HepG2 (cell line): ENCODE measurements around the gene RAB34. TPM values are rescaled to one million over a fixed set of nuclear protein-coding genes. Genes with fewer than 3 reads are reported as not detected.

Experiments
- BCL6 ChIP-seq: IDR thresholded peaks from 2 replicates; pipeline ENCODE4 v1.6.1; 2016; ENCODE audit warnings: missing genetic modification reagents, missing compliant biosample characterization
- CBX2 ChIP-seq, 2 experiments: fragments of 200-600 bp in 1 of 2; sonication (generic); formaldehyde crosslinking in 1 of 2; IDR thresholded peaks; 2 replicates each; pipeline versions ENCODE4 v1.7.0 to v1.8.1; 2018 to 2022; ENCODE audit warnings: low read depth in 2 of 2, low read length in 1 of 2, mild to moderate bottlenecking in 1 of 2, missing genetic modification reagents in 1 of 2
- DBP ChIP-seq: sonication (generic); formaldehyde crosslinking; IDR thresholded peaks from 2 replicates; pipeline ENCODE4 v1.4.0; 2020; ENCODE audit warnings: missing genetic modification reagents; ENCODE audit errors: not compliant biosample characterization
- DZIP1 ChIP-seq: sonication (generic); formaldehyde crosslinking; IDR thresholded peaks from 2 replicates; pipeline ENCODE4 v1.5.0; 2020; ENCODE audit warnings: mild to moderate bottlenecking, missing genetic modification reagents
- FOXK2 ChIP-seq: fragments of 450-650 bp; IDR thresholded peaks from 2 replicates; pipeline ENCODE4 v1.6.1; 2016
- IRF2 ChIP-seq: IDR thresholded peaks from 2 replicates; pipeline ENCODE4 v1.6.1; 2018; ENCODE audit warnings: missing genetic modification reagents, missing compliant biosample characterization
- MBD4 ChIP-seq: IDR thresholded peaks from 2 replicates; pipeline ENCODE4 v1.6.1; 2012; ENCODE audit warnings: low read length, inconsistent platforms, borderline replicate concordance
- RAD21 ChIP-seq: fragments of 450-650 bp; formaldehyde crosslinking; IDR thresholded peaks from 2 replicates; pipeline ENCODE4 v1.5.0; 2020; ENCODE audit warnings: mild to moderate bottlenecking
- SMYD3 ChIP-seq: sonication (generic); formaldehyde crosslinking; IDR thresholded peaks from 2 replicates; pipeline ENCODE4 v1.8.1; 2023; ENCODE audit warnings: mild to moderate bottlenecking, missing genetic modification reagents
- ZNF251 ChIP-seq: sonication (generic); formaldehyde crosslinking; IDR thresholded peaks from 2 replicates; pipeline ENCODE4 v1.9.0; 2021; ENCODE audit warnings: mild to moderate bottlenecking, missing genetic modification reagents
- ZNF253 ChIP-seq: sonication (generic); formaldehyde crosslinking; IDR thresholded peaks from 2 replicates; pipeline ENCODE4 v1.8.0; 2022; ENCODE audit warnings: mild to moderate bottlenecking, missing genetic modification reagents, borderline replicate concordance
- ZNF317 ChIP-seq: sonication (generic); formaldehyde crosslinking; IDR thresholded peaks from 2 replicates; pipeline ENCODE4 v1.5.0; 2020; ENCODE audit warnings: mild to moderate bottlenecking, missing genetic modification reagents
- ZNF354B ChIP-seq: sonication (generic); formaldehyde crosslinking; IDR thresholded peaks from 2 replicates; pipeline ENCODE4 v1.8.0; 2022; ENCODE audit warnings: mild to moderate bottlenecking, missing genetic modification reagents
- ZNF468 ChIP-seq: sonication (generic); formaldehyde crosslinking; IDR thresholded peaks from 2 replicates; pipeline ENCODE4 v1.8.0; 2022; ENCODE audit warnings: mild to moderate bottlenecking, moderate library complexity, missing genetic modification reagents
- ZNF501 ChIP-seq: sonication (generic); formaldehyde crosslinking; IDR thresholded peaks from 2 replicates; pipeline ENCODE4 v1.5.1; 2020; ENCODE audit warnings: mild to moderate bottlenecking, moderate library complexity, missing genetic modification reagents
- ZSCAN22 ChIP-seq: sonication (generic); formaldehyde crosslinking; IDR thresholded peaks from 2 replicates; pipeline ENCODE4 v1.4.0; 2020; ENCODE audit warnings: mild to moderate bottlenecking, missing genetic modification reagents
- polyA plus RNA-seq, 8 experiments: library from polyadenylated mRNA; depleted of rRNA in 3 of 8; stranded (reverse) in 7 of 8; unstranded in 1 of 8; fragments of >200 nt; fragmentation: Illumina TruSeq in 4 of 8; extraction: Trizol in 4 of 8; gene quantifications; 2 replicates each; pipeline versions ENCODE4 v1.2.1 to v1.2.3, GENCODE V29; 2011 to 2016; ENCODE audit warnings: low read depth in 4 of 8, missing spikeins in 1 of 8, mixed read lengths in 1 of 8; ENCODE audit not compliant: insufficient read depth in 1 of 8
- total RNA-seq, 5 experiments: library from RNA; depleted of rRNA; stranded (reverse); fragments of >200 nt; fragmentation: Illumina TruSeq; extraction: Trizol; gene quantifications; 2 replicates each; pipeline ENCODE4 v1.2.3, GENCODE V29; 2016; ENCODE audit warnings: low read depth in 1 of 5
- TF ChIP-seq, protein P1 (sequence below): sonication (generic); formaldehyde crosslinking; IDR thresholded peaks from 2 replicates; pipeline ENCODE4 v1.4.0; 2020; ENCODE audit warnings: mild to moderate bottlenecking, missing genetic modification reagents, borderline replicate concordance
- TF ChIP-seq, protein P2 (sequence below): sonication (generic); formaldehyde crosslinking; IDR thresholded peaks from 2 replicates; pipeline ENCODE4 v1.8.1; 2022; ENCODE audit warnings: low read depth, mild to moderate bottlenecking, missing genetic modification reagents

Gene RAB34
- total and polyA plus RNA-seq, 2 of the 13 experiments (the other 11 are each of a cell fraction or from before 2014, with no cell fraction given), result 0.49 TPM; not detected in 1

- TF ChIP-seq, protein P1, sequence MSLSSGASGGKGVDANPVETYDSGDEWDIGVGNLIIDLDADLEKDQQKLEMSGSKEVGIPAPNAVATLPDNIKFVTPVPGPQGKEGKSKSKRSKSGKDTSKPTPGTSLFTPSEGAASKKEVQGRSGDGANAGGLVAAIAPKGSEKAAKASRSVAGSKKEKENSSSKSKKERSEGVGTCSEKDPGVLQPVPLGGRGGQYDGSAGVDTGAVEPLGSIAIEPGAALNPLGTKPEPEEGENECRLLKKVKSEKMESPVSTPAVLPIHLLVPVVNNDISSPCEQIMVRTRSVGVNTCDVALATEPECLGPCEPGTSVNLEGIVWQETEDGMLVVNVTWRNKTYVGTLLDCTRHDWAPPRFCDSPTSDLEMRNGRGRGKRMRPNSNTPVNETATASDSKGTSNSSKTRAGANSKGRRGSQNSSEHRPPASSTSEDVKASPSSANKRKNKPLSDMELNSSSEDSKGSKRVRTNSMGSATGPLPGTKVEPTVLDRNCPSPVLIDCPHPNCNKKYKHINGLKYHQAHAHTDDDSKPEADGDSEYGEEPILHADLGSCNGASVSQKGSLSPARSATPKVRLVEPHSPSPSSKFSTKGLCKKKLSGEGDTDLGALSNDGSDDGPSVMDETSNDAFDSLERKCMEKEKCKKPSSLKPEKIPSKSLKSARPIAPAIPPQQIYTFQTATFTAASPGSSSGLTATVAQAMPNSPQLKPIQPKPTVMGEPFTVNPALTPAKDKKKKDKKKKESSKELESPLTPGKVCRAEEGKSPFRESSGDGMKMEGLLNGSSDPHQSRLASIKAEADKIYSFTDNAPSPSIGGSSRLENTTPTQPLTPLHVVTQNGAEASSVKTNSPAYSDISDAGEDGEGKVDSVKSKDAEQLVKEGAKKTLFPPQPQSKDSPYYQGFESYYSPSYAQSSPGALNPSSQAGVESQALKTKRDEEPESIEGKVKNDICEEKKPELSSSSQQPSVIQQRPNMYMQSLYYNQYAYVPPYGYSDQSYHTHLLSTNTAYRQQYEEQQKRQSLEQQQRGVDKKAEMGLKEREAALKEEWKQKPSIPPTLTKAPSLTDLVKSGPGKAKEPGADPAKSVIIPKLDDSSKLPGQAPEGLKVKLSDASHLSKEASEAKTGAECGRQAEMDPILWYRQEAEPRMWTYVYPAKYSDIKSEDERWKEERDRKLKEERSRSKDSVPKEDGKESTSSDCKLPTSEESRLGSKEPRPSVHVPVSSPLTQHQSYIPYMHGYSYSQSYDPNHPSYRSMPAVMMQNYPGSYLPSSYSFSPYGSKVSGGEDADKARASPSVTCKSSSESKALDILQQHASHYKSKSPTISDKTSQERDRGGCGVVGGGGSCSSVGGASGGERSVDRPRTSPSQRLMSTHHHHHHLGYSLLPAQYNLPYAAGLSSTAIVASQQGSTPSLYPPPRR (CRISPR knock-in tag), result peak; percentile 24; the same call in 1 of the 2 replicates
- 0 out of 2 replicates have a peak, but pooled peaks have one; percentile 22 for TF ChIP-seq ZNF317 (CRISPR knock-in tag)
- no peak for TF ChIP-seq ZNF253 (CRISPR knock-in tag)
- peak; percentile 32; the same call in 1 of the 2 replicates for TF ChIP-seq DZIP1 (CRISPR knock-in tag)
- TF ChIP-seq ZSCAN22, result no peak
- no peak for TF ChIP-seq FOXK2
- TF ChIP-seq, protein P2, sequence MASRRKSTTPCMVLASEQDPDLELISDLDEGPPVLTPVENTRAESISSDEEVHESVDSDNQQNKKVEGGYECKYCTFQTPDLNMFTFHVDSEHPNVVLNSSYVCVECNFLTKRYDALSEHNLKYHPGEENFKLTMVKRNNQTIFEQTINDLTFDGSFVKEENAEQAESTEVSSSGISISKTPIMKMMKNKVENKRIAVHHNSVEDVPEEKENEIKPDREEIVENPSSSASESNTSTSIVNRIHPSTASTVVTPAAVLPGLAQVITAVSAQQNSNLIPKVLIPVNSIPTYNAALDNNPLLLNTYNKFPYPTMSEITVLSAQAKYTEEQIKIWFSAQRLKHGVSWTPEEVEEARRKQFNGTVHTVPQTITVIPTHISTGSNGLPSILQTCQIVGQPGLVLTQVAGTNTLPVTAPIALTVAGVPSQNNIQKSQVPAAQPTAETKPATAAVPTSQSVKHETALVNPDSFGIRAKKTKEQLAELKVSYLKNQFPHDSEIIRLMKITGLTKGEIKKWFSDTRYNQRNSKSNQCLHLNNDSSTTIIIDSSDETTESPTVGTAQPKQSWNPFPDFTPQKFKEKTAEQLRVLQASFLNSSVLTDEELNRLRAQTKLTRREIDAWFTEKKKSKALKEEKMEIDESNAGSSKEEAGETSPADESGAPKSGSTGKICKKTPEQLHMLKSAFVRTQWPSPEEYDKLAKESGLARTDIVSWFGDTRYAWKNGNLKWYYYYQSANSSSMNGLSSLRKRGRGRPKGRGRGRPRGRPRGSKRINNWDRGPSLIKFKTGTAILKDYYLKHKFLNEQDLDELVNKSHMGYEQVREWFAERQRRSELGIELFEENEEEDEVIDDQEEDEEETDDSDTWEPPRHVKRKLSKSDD, result no peak
- TF ChIP-seq CBX2 (IDR thresholded peaks at IDR 0.05; ENCODE audit: low read depth, low read length), result no peak
- no peak for TF ChIP-seq CBX2 (CRISPR knock-in tag; IDR thresholded peaks at IDR 0.05; ENCODE audit: low read depth)
- peak; percentile 21; the same call in 1 of the 2 replicates for TF ChIP-seq IRF2
- TF ChIP-seq ZNF468 (CRISPR knock-in tag), result no peak
- no peak; the same call in 1 of the 2 replicates for TF ChIP-seq RAD21 (CRISPR knock-in tag)
- TF ChIP-seq ZNF354B (CRISPR knock-in tag), result no peak
- no peak for TF ChIP-seq SMYD3 (CRISPR knock-in tag)
- TF ChIP-seq BCL6 (CRISPR knock-in tag), result no peak
- no peak for TF ChIP-seq DBP (CRISPR knock-in tag)
- TF ChIP-seq ZNF501, result peak; percentile 83
- no peak for TF ChIP-seq MBD4
- TF ChIP-seq ZNF251 (CRISPR knock-in tag), result no peak
Observed at GRCh38 chr17:28744972-28745785, 27.5 kb upstream of the RAB34 start (continued).
